HG03159 (cell line): Measurements from ENCODE around the gene TTC33.

Experiments used
- ATAC-seq: cut with Tn5 transposase; IDR thresholded peaks from one replicate; pipeline ENCODE4 v1.9.1; 2021; ENCODE audit warnings: mild to moderate bottlenecking, moderate library complexity; ENCODE audit not compliant: unreplicated experiment

Gene TTC33

DNA sequence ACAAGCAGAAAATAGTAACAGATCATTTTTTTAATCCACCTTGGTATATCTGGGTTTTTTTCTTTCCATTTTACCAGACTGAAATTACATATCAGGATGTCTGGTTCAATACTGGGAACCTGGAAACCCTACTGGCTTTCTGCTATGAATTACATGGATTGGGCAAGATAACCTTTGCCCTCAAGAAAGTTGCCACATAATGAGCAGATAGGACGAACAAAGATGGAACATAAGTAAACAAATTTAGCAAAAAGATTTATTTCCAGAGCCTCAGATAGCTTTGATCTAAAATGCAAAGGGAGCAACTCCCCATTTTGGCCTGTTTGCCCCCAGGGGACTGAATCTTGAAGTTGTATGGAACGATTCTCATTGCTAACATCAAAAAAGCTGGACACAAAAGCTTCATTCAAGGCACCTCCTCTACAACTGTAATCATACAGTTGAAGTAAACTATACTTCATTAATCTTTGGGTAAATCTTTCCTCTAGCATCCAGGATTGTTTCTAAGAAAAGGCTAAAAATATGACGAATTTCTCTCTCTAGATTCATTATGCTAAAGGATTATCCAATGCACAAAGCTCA, 207.7 kb downstream of the TTC33 start:
- no peak for ATAC-seq

- no peak for ATAC-seq
Measured at GRCh38 chr5:40547557-40547956, 208.2 kb downstream of the TTC33 start.

GRCh38 chr5:40540301-40540700, 215.5 kb downstream of the TTC33 start:
- ATAC-seq: no peak

GRCh38 chr5:40524677-40525076, 231.1 kb downstream of the TTC33 start:
- no peak for ATAC-seq

DNA sequence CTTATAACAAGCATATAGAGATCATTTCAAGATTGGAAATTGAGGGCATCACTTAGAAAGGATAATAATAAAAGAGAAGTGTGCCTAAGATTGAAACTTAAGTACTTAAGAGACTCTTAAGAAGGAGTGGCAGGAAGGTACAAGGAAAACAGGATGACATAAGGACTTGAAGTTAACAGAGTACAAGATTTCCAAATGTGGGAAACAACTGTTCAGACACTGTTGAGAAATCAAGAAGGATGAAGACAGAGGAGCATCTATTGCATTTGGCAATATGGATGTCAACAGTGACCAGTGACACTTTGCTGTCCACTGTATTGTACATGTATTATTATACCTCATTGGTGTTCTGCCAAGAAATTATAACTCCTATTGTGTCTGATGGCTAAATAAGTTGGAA, 233.8 kb downstream of the TTC33 start:
- no peak for ATAC-seq

GRCh38 chr5:40521108-40521785, 234.5 kb downstream of the TTC33 start:
- ATAC-seq: no peak

DNA sequence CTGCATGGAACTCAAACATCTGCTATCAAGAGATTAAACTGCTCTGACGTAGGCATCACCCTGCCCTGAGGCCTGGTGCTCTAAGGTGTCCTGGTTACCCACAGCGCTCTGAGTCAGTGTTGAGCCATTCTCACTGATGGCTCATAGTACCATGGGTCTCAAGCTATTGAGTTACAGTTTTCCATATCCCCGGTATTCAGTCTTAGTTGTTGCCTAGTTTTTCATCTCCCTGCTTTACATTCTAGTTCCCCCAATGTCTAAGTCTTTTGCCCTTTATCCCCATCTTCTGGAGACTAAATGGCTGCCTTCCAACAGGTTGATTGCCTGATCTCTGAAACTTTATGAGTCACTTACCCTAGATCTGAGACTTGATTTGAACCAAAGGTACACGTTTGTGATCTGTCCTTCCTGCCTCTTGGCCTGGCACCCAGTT, 237.3 kb downstream of the TTC33 start:
- no peak for ATAC-seq

DNA sequence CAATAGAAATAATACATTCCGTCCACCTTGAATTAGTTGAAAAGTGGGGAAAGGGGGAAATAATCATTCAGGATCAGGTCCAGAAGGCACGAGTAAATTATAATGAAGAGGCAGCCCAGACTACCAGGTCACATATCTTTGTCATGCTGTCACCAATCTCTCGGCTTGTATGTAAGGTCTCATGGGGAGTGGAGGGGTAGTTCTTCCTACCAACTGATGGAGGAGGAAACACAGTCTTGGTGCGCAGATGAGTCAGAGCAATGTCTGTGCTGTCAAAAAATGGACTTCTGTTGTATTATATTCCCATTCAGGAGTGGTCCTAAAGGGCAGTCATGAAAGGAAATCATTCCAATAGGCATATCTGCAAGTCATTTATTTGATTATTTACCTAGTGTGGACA, 240.3 kb downstream of the TTC33 start:
- no peak for ATAC-seq

DNA sequence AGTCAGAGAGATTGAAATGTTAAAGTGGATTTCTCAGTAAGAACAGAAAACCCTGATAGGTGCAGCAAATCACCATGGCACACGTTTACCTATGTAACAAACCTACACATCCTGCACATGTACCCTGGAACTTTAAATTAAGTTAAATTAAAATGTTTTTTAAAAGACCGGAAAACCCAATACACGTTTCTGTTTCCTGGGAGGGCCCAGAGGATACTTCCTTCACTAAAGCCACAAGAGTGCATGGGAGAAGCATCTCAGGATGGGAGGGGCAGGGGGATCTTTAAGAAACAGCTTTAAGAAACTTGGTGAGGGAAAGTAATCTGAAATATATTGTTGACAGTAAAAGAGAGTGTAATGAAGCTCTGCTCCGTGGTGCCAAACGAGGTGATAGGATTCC, 240.8 kb downstream of the TTC33 start:
- ATAC-seq: no peak

GRCh38 chr5:40511801-40512200, 244.0 kb downstream of the TTC33 start:
- ATAC-seq: no peak

DNA sequence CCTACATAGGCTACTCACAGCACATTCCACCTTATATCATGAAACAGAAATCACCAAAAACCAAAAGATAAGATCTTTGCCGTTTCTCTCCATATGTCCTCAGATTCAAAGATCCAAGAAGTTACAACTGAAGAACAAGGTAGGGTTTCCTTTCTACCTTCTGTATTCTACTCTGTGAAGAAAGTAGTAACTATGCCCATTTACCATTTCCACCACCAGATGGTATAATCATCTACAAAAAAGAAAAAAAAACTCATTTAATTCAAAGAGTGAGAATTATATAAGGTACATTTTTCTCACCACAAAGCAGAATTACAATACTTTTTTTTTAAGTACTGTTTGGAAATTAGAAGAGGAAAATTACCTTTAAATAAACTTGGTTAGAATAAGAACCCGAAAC, 248.7 kb downstream of the TTC33 start:
- ATAC-seq: no peak

DNA sequence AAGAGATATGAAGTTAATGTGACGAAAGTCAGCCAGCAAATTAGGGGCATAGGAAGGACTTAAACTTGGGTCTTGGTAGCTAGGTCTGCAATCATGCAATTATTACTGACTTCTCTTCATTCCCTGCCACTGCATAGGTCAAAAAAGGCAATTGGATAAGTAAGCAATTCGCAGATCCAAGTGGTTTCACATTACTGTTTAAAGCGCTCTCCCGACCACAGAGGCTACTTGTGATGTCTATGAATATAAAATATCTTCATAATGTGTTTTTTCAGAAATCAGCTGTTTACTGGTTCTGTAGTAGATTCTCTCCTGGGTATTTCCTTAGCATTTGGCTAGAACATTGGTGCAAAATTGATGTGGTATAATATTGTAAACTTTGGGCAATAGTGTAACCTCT, 250.7 kb downstream of the TTC33 start:
- no peak for ATAC-seq

DNA sequence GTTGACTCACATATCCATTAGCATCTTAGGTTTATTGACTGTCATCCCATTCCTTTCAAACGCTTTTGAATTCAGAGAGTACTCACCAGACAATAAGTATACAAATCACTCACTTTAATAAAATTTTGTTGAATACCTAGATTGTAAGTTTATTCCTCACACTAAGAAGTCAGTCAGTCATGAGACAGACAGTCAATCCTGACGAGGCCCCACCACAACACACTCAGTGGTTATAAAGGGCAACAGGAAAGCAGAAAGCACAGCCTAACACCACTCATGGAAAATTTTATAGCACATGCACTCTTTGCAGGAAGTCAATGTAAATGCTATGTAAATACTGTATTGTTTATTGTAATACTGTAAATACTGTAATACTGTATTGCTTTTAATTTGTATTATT, 252.3 kb downstream of the TTC33 start:
- ATAC-seq: no peak

DNA sequence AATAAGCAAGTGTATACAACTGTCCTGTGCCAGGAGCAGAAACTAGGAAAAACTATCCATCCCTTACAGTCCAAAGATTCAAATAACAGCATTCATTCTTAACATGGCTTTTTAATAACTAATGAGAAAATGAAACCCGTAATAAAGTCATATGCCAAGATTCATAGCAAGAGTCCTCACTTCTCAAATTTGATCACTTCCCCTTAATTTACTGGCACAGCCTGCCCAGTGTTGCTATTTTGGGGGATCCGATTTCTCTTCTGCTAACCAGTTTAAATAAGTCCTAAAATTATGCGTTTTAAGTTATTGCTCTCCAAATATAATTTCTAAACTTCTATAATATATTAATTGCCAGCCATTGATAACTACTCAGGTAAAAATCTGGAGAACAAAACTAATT, 253.0 kb downstream of the TTC33 start:
- peak; percentile 74 for ATAC-seq

- no peak for ATAC-seq
Measured at GRCh38 chr5:40501711-40502444, 253.9 kb downstream of the TTC33 start.

- ATAC-seq: no peak
Measured at GRCh38 chr5:40499518-40500273, 256.1 kb downstream of the TTC33 start.

- ATAC-seq: no peak
Measured at GRCh38 chr5:40499007-40499406, 256.8 kb downstream of the TTC33 start.

- ATAC-seq: no peak
Measured at GRCh38 chr5:40497573-40497972, 258.2 kb downstream of the TTC33 start.

DNA sequence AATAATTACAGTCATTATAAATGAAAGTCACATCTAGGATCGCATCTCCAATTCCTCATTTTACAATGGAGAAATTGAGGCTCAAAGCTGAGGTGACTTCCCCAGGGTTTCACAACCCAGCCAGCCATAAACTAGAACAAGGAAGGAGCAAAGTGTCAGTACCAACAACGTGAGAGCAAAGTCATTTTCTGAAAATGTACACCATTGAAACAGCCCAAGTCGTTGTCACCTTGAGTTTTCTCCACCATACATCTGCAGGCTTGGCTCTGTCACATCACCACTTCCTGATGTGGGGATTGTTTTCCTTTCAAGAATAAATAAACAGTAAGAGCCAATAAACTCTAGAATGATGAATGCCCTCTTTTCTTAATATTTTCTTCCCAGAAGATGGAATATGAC, 260.5 kb downstream of the TTC33 start:
- no peak for ATAC-seq

DNA sequence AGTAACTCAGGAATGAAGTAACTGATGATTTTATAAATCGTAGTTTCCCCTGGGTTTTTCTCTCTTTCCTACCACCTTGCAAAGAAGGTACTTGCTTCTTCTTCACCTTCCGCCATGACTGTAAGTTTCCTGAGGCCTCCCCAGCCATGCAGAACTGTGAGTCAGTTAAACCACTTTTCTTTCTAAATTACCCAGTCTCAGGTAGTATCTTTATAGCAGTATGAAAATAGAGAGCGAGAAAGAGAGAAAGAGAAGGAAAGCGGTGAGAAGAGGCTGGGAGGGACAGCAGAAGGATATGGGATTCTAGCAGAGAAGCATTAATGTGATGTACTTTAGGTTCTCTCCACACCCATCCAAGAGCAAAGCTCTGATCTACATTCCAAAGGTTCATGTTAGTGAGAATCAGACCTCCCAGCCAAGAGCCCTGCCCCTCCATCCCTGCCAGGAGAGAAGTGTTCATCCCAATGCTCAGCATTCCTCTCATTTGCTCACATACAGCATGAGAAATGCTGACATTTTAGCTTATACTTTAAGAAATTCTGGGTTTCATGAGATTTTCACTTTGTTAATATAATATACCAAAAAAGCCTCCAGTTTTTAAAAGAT, 261.0 kb downstream of the TTC33 start:
- no peak for ATAC-seq

DNA sequence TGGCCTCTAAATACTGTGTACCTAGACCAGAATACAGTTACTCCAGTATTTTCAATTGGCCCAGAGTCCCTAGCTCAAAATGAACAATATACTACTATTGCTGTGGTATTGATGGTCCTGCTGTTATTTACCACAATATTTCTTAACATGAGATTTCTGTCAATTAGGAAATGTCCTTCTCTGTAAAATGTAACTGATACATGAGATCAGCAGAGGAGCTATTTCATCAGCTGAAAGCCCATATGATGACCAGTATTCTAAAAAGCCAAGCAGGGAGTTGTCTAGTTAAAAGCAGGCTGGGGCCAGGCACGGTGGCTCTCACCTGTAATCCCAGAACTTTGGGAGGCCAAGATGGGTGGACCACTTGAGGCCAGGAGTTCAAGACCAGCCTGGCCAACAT, 263.7 kb downstream of the TTC33 start:
- no peak for ATAC-seq
